SJSA1 (cell line): ENCODE data around the gene RELT. TPM values are rescaled to one million over a fixed set of nuclear protein-coding genes. Genes with fewer than 3 reads are reported as not detected.

Experiments
- DNase-seq, 2 experiments: peaks; one replicate each; pipeline ENCODE4 v3.0.0-alpha.2; 2015 to 2020; ENCODE audit warnings: low spot score in 2 of 2, low read depth in 1 of 2
- H3K27ac ChIP-seq: fragments of 250-450 bp; sonication (Bioruptor Pico); 2 replicates; pipeline ENCODE4 v1.5.1; 2020; ENCODE audit warnings: mild to moderate bottlenecking, moderate library complexity
- H3K27me3 ChIP-seq: fragments of 250-450 bp; sonication (Bioruptor Pico); replicated peaks from 2 replicates; pipeline ENCODE4 v1.5.1; 2020; ENCODE audit warnings: mild to moderate bottlenecking, moderate library complexity
- H3K36me3 ChIP-seq: fragments of 250-450 bp; sonication (Bioruptor Pico); 2 replicates; pipeline ENCODE4 v1.5.1; 2020; ENCODE audit warnings: mild to moderate bottlenecking
- H3K4me1 ChIP-seq: fragments of 250-450 bp; sonication (Bioruptor Pico); replicated peaks from 2 replicates; pipeline ENCODE4 v1.6.1; 2021; ENCODE audit warnings: mild to moderate bottlenecking
- H3K4me3 ChIP-seq: fragments of 250-450 bp; sonication (Bioruptor Pico); 2 replicates; pipeline ENCODE4 v1.5.1; 2020; ENCODE audit warnings: mild to moderate bottlenecking
- H3K9me3 ChIP-seq: fragments of 250-450 bp; sonication (Bioruptor Pico); replicated peaks from 2 replicates; pipeline ENCODE4 v1.5.1; 2020; ENCODE audit warnings: mild to moderate bottlenecking
- total RNA-seq: library from RNA; depleted of rRNA; stranded (reverse); fragments of >200 nt; shearing (Covaris generic); gene quantifications from 2 replicates; pipeline ENCODE4 v1.2.3, GENCODE V29; 2014

RELT gene
- total RNA-seq, 1 experiment from 2014 or later: 13.2 TPM

DNA sequence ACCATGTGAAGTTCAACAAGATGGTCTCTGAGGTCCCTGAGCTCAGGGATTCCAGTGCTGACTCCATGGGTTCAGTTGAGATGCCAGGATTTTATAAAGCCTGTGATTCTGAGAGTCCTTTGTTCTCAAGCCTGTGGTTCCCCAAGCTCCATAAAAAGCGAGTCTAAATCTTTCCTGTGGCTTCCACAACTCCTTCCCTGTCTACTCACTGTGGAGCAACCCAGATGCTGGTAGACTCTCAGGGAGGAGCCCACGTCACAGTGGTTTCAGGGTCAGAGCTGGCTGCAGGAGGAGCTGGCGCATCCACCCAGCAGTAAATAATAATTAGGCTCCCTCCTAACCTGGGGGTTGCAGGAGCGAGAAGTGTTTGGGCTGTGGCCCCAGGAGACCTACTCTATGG, 2.0 kb upstream of the RELT start:
- H3K36me3 ChIP-seq: peaks cover 8% of the 10 kb centered on the region
- H3K27ac ChIP-seq: no peak overlapping the region
- no peak for DNase-seq
- no peaks in the 10 kb centered on the region for H3K9me3 ChIP-seq
- H3K4me3 ChIP-seq: no peak overlapping the region
- peaks cover 16% of the 10 kb centered on the region for H3K4me1 ChIP-seq
- no peaks in the 10 kb centered on the region for H3K27me3 ChIP-seq

DNA sequence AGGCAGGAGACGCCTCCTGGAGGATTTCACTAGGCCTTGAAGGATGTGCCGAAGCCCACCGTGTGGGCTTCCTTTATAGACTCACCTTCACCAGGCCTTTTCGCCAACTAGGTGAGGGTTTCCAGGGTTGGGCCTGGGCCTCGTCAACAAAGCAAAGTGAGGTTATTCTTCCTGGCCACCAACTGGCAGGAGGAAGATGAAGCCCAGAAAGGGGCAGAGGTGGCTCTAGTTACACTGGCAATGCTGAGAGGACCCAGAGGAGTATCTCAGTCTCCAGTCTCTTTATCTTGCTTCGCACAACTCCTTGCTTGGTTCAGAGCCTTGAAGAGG, 404 bp upstream of the RELT start:
- Histone ChIP-seq H3K27me3 (no peaks in the 10 kb centered on the region), H3K27ac (no peak overlapping the region), H3K4me3 (peak overlapping the region; percentile 91), H3K36me3 (peaks cover 8% of the 10 kb centered on the region), H3K9me3 (no peaks in the 10 kb centered on the region), H3K4me1 (peaks cover 16% of the 10 kb centered on the region)
- no peak for DNase-seq

DNA sequence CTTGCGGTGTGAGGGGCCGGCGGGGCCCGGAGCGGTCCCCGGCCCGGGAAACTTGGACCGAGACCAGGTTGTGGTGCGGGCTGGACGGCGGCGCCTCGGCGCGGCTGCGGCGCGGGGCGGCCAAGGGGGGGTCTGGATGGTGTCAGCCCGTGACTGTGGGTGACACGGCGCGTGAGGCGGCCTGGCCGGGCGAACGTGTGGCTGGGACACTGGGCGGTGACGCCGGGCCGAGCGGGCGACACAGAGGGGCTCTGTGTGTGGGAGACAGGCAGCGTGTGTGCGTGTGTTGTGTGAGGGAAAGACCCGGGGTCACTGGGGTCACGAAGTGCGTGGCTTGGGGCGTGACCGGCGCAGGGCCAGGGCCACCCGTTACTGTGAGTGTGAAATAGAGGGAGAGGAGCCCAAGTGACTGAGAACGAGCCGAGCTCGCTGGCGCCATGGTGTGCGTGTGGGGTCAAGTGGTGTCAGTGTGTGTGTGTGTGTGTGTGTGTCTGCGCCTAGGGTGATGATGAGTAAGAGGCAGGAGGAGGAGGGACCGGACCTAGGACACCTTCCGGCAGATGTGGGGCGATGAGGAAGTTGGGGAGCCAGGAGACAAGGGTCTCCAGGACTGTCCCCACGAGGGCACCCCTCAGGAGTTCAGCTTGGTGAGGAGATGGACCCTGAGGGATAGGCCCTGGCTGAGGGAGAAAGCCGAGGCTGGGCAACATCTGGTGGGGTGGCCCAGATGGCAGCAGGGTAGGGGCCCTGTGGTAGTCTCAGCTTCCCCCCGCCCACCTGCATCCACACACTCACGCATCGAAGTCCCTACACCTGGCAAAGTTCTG, 817 bp downstream of the RELT start:
- Histone ChIP-seq H3K9me3 (no peaks in the 10 kb centered on the region), H3K4me1 (peaks cover 16% of the 10 kb centered on the region), H3K4me3 (peak overlapping the region; percentile 91), H3K36me3 (peaks cover 8% of the 10 kb centered on the region), H3K27me3 (no peaks in the 10 kb centered on the region), H3K27ac (peak overlapping the region; percentile 92)
- peak; percentile 74 for DNase-seq

DNA sequence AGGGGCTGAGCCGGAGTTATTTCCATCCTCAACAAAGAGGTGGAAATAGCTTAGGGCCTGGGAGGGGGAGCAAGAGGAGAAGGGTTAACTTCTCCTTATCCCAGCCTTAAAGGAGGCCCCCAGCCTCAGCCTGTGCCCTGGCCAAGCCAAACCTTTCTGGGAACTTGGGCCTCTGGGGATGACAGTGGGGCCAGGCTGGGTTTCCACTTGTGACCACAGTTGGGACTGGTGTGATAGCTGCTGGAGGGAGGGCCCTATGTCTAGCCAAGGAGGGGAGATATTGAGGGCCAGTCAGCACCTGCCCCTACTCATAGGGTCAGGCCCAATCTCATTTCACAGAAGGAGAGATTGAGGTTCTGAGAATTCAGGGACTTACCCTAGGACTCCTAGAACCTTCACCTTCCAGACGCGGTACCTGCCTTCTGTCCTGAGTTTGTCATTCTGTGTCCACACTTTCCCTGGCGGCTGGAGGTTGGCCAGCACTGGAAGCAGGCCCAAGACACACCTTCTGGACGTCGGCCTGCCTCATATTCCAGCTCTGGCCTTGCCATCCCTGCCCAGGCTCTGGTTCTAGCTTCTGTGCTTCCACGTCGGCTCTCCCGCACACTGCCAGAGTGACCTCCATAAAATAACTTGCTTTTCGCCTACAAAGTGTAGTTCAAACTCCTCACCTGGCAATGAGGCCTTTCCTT, 3.1 kb downstream of the RELT start:
- H3K27ac ChIP-seq: no peak overlapping the region
- no peaks in the 10 kb centered on the region for H3K9me3 ChIP-seq
- H3K27me3 ChIP-seq: no peaks in the 10 kb centered on the region
- H3K36me3 ChIP-seq: peaks cover 8% of the 10 kb centered on the region
- DNase-seq: no peak
- peaks cover 32% of the 10 kb centered on the region for H3K4me1 ChIP-seq
- H3K4me3 ChIP-seq: no peak overlapping the region

DNA sequence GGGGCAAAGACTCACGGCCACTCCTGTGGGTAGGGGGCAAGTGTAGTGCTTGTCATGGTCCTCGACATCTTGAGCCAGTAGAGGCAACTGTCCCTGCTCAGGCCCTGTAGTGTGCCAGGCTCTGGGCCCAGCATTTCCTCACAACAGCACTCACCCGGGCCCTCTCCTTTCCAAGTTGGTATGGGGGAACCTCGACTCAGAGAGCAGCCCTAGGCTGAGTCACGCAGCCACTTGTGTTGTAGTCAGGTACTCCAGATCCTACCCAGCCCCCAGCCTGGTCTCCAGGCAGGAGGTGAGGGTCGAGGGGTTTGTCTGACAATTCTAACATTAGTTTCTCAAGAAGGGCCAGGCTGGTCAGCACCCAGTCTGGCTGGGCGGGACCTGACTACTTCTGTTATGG, 4.1 kb downstream of the RELT start:
- Histone ChIP-seq H3K27me3 (no peaks in the 10 kb centered on the region), H3K36me3 (peaks cover 8% of the 10 kb centered on the region), H3K9me3 (no peaks in the 10 kb centered on the region), H3K4me1 (peaks cover 42% of the 10 kb centered on the region), H3K4me3 (no peak overlapping the region), H3K27ac (no peak overlapping the region)
- DNase-seq: no peak

DNA sequence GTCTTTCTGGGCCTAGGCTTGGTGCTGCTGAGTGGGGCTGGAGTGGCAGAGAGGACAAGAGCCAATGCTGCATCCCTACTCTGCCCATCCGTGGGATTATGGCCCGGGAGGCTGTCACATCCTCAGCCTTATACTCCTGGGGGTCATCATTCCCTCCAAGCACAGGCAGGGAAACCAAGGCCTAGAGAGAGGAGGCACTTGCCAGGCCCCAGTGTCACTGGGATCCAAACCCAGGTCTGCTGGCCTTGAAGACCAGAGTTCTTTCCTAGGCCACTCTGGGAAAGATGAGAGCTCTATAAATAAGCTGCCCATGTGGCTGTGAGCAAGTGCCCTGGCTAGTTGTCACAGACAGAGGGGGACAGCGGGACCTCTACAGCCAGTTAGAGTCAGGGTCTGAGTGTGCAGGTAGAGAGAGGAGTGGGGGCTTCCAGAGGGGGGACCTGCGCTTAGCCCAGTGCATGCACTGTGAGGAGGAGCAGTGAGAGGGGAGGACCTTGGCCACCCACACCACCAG, 4.8 kb downstream of the RELT start:
- H3K4me3 ChIP-seq: no peak overlapping the region
- H3K4me1 ChIP-seq: peaks cover 44% of the 10 kb centered on the region
- no peaks in the 10 kb centered on the region for H3K27me3 ChIP-seq
- H3K9me3 ChIP-seq: no peaks in the 10 kb centered on the region
- H3K36me3 ChIP-seq: peaks cover 8% of the 10 kb centered on the region
- H3K27ac ChIP-seq: no peak overlapping the region
- no peak for DNase-seq

DNA sequence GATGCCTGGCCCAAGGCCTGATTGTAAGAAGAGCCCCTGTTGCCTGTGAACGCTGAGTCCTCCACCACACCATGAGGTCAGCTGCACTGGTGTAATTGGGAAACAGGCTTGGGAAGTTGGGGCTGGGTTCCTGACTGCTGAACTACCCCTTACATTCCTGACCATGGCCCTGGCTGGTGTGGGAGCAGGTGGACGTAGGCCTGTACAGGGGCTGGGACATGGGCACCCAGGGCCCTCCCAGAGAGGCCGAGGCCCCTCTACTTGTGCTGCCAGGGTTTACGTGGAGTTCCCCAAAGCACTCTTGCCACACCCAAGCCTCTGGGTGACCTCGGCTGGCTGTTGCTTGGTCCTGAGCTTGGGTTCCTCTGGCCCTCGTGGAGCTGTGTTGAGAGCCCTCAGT, 5.4 kb downstream of the RELT start:
- H3K36me3 ChIP-seq: peaks cover 4% of the 10 kb centered on the region
- H3K9me3 ChIP-seq: no peaks in the 10 kb centered on the region
- peaks cover 50% of the 10 kb centered on the region for H3K4me1 ChIP-seq
- H3K4me3 ChIP-seq: no peak overlapping the region
- no peak overlapping the region for H3K27ac ChIP-seq
- no peak for DNase-seq
- no peaks in the 10 kb centered on the region for H3K27me3 ChIP-seq

DNA sequence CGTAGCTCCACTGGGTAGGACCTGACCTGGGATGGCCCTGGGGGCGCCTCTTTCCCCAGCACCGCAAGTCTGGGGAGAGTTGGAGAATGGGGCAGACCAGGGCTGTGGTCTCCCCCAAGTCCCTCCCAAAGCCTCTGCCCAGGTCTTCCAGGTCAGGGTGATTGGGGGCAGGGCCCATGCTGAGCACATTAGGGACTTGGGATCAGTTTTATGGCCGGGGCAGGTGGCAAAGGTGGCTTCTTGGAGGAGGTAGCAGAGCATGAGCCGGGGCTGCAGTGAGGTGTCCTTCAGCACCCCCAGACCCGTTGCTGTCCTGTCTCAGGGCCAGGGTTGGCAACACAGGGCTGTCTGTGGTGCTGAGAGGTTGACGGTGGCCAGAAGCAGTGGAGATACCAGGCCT, 6.0 kb downstream of the RELT start:
- Histone ChIP-seq H3K4me3 (no peak overlapping the region), H3K36me3 (no peaks in the 10 kb centered on the region; the same call in 1 of the 2 replicates), H3K4me1 (peaks cover 46% of the 10 kb centered on the region), H3K27me3 (no peaks in the 10 kb centered on the region), H3K27ac (no peak overlapping the region), H3K9me3 (no peaks in the 10 kb centered on the region)
- no peak for DNase-seq

DNA sequence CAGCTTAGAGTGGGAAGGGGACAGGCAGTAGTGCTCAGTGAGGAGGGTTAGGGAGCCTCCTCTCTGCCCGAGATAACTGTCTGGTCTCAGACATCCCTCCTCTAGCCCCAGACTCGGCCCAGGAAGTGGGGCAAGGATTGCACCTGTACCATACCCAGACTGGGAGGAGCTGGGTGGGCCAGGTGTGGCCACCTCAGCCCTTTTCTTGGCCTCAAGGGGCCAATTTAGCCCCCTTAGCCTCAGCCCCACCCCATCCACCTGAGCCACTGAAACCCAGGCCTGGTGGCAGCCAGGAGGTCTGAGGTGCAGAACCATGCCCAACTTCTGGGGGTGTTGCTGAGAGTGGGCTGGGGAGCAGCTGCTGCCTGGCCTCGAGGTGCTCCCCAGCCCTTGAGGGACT, 6.5 kb downstream of the RELT start:
- H3K4me1 ChIP-seq: peaks cover 44% of the 10 kb centered on the region
- H3K27me3 ChIP-seq: no peaks in the 10 kb centered on the region
- no peak overlapping the region for H3K27ac ChIP-seq
- DNase-seq: no peak
- H3K36me3 ChIP-seq: no peaks in the 10 kb centered on the region; the same call in 1 of the 2 replicates
- no peaks in the 10 kb centered on the region for H3K9me3 ChIP-seq
- H3K4me3 ChIP-seq: no peak overlapping the region

DNA sequence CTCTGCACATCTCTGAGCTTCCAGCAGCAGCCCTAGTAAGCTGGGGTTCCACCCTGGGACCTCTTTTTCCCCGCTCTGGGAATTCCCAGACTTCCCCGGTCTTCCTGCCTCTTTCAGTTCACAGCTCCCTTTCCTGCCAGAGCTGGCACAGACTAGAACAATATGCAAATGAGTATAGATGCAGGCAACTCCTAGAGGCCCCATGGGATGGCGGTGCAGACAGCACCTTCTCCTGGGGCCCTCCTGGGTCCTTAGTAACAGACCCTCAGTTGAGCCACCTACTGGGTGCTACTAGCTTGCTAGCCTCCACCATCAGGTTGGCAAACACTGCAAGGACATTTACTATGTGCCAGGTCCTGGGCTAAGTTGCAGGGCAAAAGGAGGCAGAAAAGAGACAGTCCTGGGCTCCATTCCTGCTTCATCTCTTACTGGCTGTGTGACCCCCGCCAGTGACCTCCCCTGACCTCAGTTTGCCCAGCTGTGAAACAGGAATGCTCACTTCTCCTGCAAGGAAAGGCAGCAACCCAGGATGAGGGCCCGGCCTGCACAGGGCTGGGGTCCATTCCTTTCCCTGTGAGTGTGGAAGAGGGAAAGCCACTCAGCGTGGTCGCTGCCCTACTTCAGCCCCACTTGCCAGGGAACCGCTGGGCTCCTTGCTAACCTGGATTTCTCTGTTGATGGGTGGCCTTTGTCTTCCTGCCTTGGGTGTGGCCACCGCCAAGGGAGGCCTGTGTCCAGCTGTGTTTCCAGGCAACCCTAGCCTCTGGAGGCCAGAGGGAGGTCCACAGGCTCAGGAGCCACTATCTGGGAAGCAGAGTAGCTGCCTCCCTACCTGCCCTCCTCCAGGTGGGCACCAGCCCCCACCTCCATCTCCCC, 7.3 kb downstream of the RELT start:
- H3K4me3 ChIP-seq: no peak overlapping the region
- no peaks in the 10 kb centered on the region; the same call in 1 of the 2 replicates for H3K36me3 ChIP-seq
- H3K9me3 ChIP-seq: no peaks in the 10 kb centered on the region
- no peaks in the 10 kb centered on the region for H3K27me3 ChIP-seq
- H3K4me1 ChIP-seq: peaks cover 47% of the 10 kb centered on the region
- H3K27ac ChIP-seq: no peak overlapping the region
- DNase-seq: no peak

DNA sequence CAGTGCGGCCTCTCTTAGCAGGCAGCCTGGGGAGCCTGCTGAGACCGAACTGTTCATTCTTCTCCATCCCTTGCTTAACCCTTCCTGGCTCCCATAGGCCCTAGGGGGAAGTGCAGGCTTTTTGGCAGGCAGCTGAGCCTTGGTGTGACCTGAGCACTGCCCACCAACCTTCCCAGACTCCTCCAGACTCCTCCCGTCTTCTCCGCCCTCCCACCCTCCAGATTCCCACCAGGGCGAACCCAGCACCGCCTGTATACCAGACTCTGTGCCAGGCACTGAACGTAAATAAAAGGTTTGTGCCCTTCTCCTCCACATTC, 7.9 kb downstream of the RELT start:
- H3K4me3 ChIP-seq: no peak overlapping the region
- no peaks in the 10 kb centered on the region for H3K27me3 ChIP-seq
- DNase-seq: no peak
- H3K4me1 ChIP-seq: peaks cover 52% of the 10 kb centered on the region
- H3K9me3 ChIP-seq: no peaks in the 10 kb centered on the region
- H3K27ac ChIP-seq: no peak overlapping the region
- H3K36me3 ChIP-seq: no peaks in the 10 kb centered on the region

DNA sequence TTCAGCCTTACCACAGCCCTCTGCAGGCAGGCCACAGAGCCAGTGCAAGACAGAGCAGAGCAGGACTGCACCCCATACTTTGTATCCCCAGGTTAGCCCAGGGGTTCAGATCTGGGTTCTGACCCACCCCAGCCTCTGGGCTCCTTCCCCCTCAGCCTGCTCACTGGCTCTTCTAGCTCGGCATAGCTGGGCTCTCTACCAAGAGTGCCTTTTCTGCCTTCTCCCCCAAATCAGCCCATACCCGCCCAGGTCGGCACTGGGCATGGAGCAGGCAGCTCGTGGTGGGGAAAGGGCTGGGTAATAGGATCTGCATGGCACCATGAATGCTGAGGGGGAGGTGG, 8.3 kb downstream of the RELT start:
- no peaks in the 10 kb centered on the region for H3K27me3 ChIP-seq
- peaks cover 56% of the 10 kb centered on the region for H3K4me1 ChIP-seq
- no peak for DNase-seq
- H3K36me3 ChIP-seq: no peaks in the 10 kb centered on the region
- no peak overlapping the region for H3K27ac ChIP-seq
- H3K9me3 ChIP-seq: no peaks in the 10 kb centered on the region
- H3K4me3 ChIP-seq: no peak overlapping the region

DNA sequence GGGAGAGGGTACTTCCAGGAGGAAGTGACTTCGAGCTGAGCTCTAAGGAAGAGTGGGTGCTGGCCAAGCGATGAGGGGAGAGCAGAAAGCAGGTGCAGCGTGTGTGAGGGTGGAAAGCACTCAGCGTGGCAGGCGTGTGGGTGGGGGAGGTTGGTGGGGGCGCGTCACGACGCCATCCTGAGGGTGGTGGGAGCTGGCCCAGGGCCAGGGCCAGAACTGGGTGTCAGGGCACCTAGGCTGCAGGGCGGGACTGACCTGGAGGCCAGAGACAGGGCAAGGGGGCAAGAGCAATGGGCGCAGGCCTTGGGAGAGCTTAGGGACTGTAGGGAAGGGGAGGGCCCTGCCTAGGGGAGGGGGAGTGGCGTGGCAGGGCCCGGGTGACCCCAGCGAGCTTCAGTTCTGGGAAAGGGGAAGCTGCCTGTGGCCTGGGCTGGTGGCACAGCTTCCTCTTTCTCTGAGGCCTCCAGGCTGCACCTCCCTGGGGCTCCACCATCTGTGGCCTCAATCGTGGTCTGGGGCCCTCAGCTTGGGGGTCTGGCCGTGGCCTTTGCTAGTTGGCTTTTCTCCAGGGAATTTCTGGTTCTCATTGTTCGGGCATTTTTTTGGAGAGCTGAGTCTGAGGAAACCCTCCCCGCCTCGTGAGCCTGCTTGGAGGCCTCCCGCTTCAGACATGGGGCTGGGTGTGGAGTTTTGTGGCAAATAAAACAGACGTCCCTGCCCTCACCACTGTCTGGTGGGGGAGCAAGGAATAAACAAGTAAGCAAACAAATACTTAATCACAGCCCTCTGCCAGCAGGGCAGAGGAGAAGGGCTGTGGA, 8.9 kb downstream of the RELT start:
- H3K4me1 ChIP-seq: peaks cover 56% of the 10 kb centered on the region
- H3K27ac ChIP-seq: no peak overlapping the region
- no peaks in the 10 kb centered on the region for H3K36me3 ChIP-seq
- H3K9me3 ChIP-seq: no peaks in the 10 kb centered on the region
- no peak overlapping the region for H3K4me3 ChIP-seq
- no peaks in the 10 kb centered on the region for H3K27me3 ChIP-seq
- DNase-seq: peak; percentile 53 to 56
